HepG2 (cell line): ENCODE data around the gene NCAPD2.

ENCODE experiments used
- CEBPB ChIP-seq: IDR thresholded peaks from 2 replicates; pipeline ENCODE4 v1.6.1; 2011; ENCODE audit warnings: low read depth, low read length, improper control_type of control experiment, borderline replicate concordance
- MTA3 ChIP-seq: sonication (generic); formaldehyde crosslinking; IDR thresholded peaks from 2 replicates; pipeline ENCODE4 v1.4.0; 2020; ENCODE audit warnings: missing genetic modification reagents
- NFYC ChIP-seq: IDR thresholded peaks from 2 replicates; pipeline ENCODE4 v1.6.1; 2016; ENCODE audit warnings: missing genetic modification reagents, missing compliant biosample characterization
- PHB2 ChIP-seq: fragments of 450-650 bp; IDR thresholded peaks from 2 replicates; pipeline ENCODE4 v1.6.1; 2018; ENCODE audit not compliant: partially characterized antibody
- ZNF660 ChIP-seq: sonication (generic); formaldehyde crosslinking; IDR thresholded peaks from 2 replicates; pipeline ENCODE4 v1.5.1; 2020; ENCODE audit warnings: mild to moderate bottlenecking, low read depth, missing genetic modification reagents, borderline replicate concordance
- TF ChIP-seq, protein P1 (sequence below), 2 experiments: IDR thresholded peaks; 2 replicates each; pipeline ENCODE4 v1.6.1; 2011 to 2012; ENCODE audit warnings: low read length in 2 of 2, borderline replicate concordance in 1 of 2, low read depth in 1 of 2, mild to moderate bottlenecking in 1 of 2, moderate library complexity in 1 of 2

DNA sequence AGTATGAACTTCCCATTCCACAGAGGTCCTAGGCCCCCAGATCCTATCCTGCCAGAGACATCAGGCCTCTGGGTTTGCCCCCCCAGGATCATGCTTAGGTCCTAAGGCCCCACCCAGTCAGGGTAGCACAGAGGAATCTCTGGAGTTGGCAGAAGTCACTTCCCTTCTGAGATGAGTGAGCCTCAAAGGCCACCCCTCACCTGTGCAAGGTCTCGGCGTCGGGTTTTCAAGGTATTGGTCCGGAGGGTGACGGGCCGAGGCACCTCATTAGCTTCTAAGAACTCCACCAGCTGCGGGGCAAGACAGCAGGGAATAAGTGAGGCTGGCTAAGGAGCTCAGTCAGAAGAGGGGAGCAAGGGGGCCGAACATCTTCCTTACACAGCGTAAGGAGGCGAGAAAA is 69.0 kb downstream of the NCAPD2 start:
- TF ChIP-seq CEBPB (no peak), PHB2 (no peak), MTA3 (CRISPR knock-in tag) (no peak), NFYC (CRISPR knock-in tag) (no peak), ZNF660 (CRISPR knock-in tag) (no peak)
- TF ChIP-seq, protein P1, sequence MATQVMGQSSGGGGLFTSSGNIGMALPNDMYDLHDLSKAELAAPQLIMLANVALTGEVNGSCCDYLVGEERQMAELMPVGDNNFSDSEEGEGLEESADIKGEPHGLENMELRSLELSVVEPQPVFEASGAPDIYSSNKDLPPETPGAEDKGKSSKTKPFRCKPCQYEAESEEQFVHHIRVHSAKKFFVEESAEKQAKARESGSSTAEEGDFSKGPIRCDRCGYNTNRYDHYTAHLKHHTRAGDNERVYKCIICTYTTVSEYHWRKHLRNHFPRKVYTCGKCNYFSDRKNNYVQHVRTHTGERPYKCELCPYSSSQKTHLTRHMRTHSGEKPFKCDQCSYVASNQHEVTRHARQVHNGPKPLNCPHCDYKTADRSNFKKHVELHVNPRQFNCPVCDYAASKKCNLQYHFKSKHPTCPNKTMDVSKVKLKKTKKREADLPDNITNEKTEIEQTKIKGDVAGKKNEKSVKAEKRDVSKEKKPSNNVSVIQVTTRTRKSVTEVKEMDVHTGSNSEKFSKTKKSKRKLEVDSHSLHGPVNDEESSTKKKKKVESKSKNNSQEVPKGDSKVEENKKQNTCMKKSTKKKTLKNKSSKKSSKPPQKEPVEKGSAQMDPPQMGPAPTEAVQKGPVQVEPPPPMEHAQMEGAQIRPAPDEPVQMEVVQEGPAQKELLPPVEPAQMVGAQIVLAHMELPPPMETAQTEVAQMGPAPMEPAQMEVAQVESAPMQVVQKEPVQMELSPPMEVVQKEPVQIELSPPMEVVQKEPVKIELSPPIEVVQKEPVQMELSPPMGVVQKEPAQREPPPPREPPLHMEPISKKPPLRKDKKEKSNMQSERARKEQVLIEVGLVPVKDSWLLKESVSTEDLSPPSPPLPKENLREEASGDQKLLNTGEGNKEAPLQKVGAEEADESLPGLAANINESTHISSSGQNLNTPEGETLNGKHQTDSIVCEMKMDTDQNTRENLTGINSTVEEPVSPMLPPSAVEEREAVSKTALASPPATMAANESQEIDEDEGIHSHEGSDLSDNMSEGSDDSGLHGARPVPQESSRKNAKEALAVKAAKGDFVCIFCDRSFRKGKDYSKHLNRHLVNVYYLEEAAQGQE (IDR thresholded peaks at IDR 0.05; ENCODE audit: borderline replicate concordance in 1 of 2, low read depth in 1 of 2, low read length in 2 of 2), result no peak
